ENCODE results near the gene ARHGEF19. TPM values are rescaled to one million over a fixed set of nuclear protein-coding genes. Genes with fewer than 3 reads are reported as not detected.

Gene ARHGEF19
- total RNA-seq, 1 experiment from 2014 or later: 21.1 TPM

GRCh38 chr1:16204634-16205333 is 7.7 kb downstream of the ARHGEF19 start:
- DNase-seq: peak; percentile 72
- no CpG with 5 or more reads among the region's 12 CpGs for WGBS (ENCODE audit: extremely low coverage, insufficient read length, low lambda C conversion rate)

More at GRCh38 chr1:16204634-16205333, 7.7 kb downstream of the ARHGEF19 start:
- no peaks in the 10 kb centered on the region for H4K20me1 ChIP-seq (ENCODE audit: control insufficient read depth, insufficient read depth, insufficient read length)
- no peaks in the 10 kb centered on the region for H3K27me3 ChIP-seq (ENCODE audit: insufficient read depth, low read length)
- peak; percentile 70 for TF ChIP-seq CTCF (conservative IDR thresholded peaks at IDR 0.05)
- H3K9me3 ChIP-seq (ENCODE audit: control insufficient read depth, low read depth, low read length): no peaks in the 10 kb centered on the region
- no peak overlapping the region for H2BK15ac ChIP-seq (ENCODE audit: low read depth, low read length)
- Mint-ChIP-seq H3K9me3 (no peaks in the 10 kb centered on the region), H3K4me3 (peak overlapping the region in 1 of 2 experiments; percentile 62; a peak in 1 of 5 replicates), H3K27me3 (ENCODE audit: low read depth) (no peaks in the 10 kb centered on the region), H3K4me1 (peaks cover 11 to 24% of the 10 kb centered on the region in 2 experiments), H3K36me3 (ENCODE audit: insufficient read depth in 1 of 3, low read depth in 3 of 3) (peaks cover 9 to 39% (median 19%) of the 10 kb centered on the region in 3 experiments; a peak in 6 of 7 replicates), H3K27ac (no peak overlapping the region)
- no peak overlapping the region for H2BK12ac ChIP-seq (ENCODE audit: insufficient read length, low read depth, low read length)
- H3K79me2 ChIP-seq (ENCODE audit: insufficient read depth, low read length): no peaks in the 10 kb centered on the region; the same call in 1 of the 2 replicates
- H3K9ac ChIP-seq (ENCODE audit: extremely low read depth, insufficient read length, low read length): no peak overlapping the region
- no peak overlapping the region for H2BK20ac ChIP-seq (ENCODE audit: low read depth, low read length, poor library complexity, severe bottlenecking)
- no peak overlapping the region for H3K56ac ChIP-seq (ENCODE audit: insufficient read length, low read depth, low read length)
- H3K4me1 ChIP-seq (ENCODE audit: insufficient read depth, low read length): no peaks in the 10 kb centered on the region
- no peak overlapping the region for H2AK5ac ChIP-seq (ENCODE audit: insufficient read length, low read length)
- H3K23me2 ChIP-seq (ENCODE audit: insufficient read length, low read depth, low read length, poor library complexity, severe bottlenecking): peaks cover 10% of the 10 kb centered on the region
- H3T11ph ChIP-seq (ENCODE audit: low read length): no peak overlapping the region
- no peak overlapping the region for H3K18ac ChIP-seq (ENCODE audit: insufficient read length, low read depth, low read length)
- no peak overlapping the region for H3K23ac ChIP-seq (ENCODE audit: insufficient read length, low read depth, low read length)
- no peaks in the 10 kb centered on the region for H3K79me1 ChIP-seq (ENCODE audit: insufficient read depth, low read depth, low read length, poor library complexity, severe bottlenecking)
- H4K8ac ChIP-seq (replicated peaks; ENCODE audit: insufficient read length, low read depth, low read length): no peak overlapping the region
- H3K14ac ChIP-seq (ENCODE audit: insufficient read depth, low read length): no peak overlapping the region
- H3K27ac ChIP-seq (ENCODE audit: insufficient read length, low read depth, low read length): no peak overlapping the region
- no peak overlapping the region for H3K4me2 ChIP-seq (ENCODE audit: insufficient read depth, insufficient read length, low read length)
- no peak overlapping the region for H2BK5ac ChIP-seq (ENCODE audit: insufficient read length, low read length)
- no peak overlapping the region for H4K5ac ChIP-seq (ENCODE audit: insufficient read length, low read depth, low read length)
- H2BK120ac ChIP-seq (ENCODE audit: low read depth, low read length, poor library complexity, severe bottlenecking): no peak overlapping the region
- no peak overlapping the region for H2AFZ ChIP-seq (ENCODE audit: low read length)
- no peak overlapping the region for H4K91ac ChIP-seq (ENCODE audit: insufficient read length, low read depth, low read length)
- H3K4ac ChIP-seq (ENCODE audit: low read depth, low read length): no peak overlapping the region
